Central memory CD4-positive, alpha-beta T cell (primary cell): ENCODE measurements around the gene IRGQ.
"Not testable (repeated sequence)": the region's sequence is repeated elsewhere in the genome, so short reads cannot be mapped to it uniquely, and the experiment has no call there.

ENCODE experiments used
- DNase-seq: peaks from one replicate; pipeline ENCODE4 v3.0.0; 2022

The IRGQ gene

DNA sequence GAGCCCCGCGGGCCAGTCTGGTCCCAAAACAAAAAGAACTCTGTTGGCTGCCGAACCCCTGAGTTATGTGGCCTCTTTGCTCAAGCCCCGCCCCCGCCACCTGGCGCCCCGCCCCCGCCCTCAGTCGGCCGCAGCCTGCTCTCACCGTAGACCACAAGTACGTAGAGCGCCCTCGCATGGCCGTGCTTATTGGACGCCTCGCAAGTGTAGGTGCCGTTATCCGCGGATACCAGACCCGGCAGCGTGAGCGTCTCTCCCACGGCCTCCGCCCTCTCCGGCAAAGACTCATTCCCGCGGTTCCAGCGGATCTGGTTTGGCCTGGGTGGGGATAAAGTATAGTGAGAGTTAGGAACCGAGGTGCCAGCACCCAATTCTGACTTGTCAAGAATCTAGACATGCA, 29.0 kb upstream of the IRGQ start:
- peak; percentile 77 for DNase-seq

DNA sequence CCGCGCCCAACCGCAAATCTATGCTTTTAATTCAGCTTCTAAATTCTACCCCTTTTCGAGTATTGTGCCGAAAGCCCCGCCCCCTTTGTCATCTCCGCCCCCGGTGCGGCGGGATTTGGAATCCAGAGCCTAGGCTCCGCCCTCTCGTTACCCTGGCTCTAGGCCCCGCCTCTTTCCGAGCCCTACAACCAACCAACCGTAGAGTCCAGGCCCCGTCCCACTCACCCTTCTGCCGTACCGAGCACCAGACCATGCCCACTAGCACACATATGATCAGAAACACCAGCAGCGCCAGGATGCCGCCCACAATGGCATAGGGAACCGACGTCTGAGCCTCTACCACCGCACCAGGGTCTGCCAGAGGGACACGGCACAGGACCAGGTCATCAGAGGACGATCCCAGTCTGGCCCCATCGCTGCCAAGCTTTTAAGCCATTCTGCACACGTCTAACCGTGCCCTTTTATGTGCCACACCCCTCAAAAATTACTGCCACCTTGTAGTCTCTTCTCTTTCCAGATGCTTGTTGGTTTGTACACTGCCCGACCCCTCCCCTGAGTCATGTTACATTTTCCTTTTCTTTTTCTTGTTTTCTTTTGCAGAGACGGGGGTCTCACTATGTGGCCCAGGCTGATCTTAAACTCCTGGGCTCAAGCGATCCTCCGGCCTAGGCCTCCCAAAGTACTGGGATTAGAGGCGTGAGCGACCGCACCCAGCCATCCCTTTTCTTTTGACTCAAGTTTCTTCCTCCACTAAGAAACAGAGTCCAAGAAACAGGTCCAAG, 28.1 kb upstream of the IRGQ start:
- DNase-seq = no peak

GRCh38 chr19:43622956-43623355, 27.0 kb upstream of the IRGQ start:
- DNase-seq = no peak

DNA sequence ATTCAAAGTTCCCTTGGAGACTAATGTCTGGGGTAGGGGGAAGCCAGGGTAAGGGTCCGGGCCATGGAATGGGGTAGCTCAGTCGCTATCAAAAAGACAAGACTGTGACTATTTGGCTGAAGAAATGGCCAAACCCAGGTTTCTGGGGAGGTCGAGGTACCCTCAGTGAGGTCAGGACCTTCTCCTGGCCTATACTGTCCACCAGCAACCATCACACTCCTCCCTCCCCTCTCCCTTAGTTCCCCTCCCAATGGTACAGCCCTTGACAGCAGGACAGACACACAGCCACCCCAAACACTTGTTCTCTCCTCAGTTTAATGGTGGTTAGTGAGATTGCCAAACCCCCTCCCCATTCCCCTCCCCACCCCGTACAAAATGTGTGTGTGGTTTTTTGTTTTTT, 26.1 kb upstream of the IRGQ start:
- DNase-seq = no peak

- no peak for DNase-seq
Observed at GRCh38 chr19:43620061-43621001, 24.4 kb upstream of the IRGQ start.

GRCh38 chr19:43619262-43620060, 23.5 kb upstream of the IRGQ start, which contains the start of gene ZNF428:
Gene ZNF428 (minus strand): TSS chr19:43619629. CDS start chr19:43614304, 5,325 bp downstream.
- DNase-seq = peak; percentile 89

- peak; percentile 15 for DNase-seq
Observed at GRCh38 chr19:43618921-43619261, 23.0 kb upstream of the IRGQ start.

- DNase-seq = no peak
Observed at GRCh38 chr19:43616954-43617353, 21.0 kb upstream of the IRGQ start.

DNA sequence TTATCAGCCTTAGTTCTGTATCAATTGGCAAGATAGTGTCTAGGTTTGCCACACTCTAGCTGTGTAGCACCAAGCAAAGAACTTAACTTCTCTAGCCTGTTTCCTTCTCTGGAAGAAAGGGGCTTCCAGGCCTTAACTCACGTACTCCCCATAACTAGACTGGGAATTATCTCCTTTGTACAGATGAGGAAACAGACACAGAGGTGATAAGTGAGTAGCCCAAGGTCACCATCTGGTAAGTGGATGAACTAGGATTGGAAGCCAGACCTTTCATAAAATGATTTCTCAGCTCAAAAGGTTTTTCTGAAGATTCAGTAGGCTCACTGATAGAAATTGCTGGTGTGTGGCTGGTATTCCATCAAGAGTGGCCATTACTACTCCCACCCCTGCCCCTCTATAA, 20.4 kb upstream of the IRGQ start:
- DNase-seq = no peak

GRCh38 chr19:43612374-43612773, 16.4 kb upstream of the IRGQ start:
- no peak for DNase-seq

DNA sequence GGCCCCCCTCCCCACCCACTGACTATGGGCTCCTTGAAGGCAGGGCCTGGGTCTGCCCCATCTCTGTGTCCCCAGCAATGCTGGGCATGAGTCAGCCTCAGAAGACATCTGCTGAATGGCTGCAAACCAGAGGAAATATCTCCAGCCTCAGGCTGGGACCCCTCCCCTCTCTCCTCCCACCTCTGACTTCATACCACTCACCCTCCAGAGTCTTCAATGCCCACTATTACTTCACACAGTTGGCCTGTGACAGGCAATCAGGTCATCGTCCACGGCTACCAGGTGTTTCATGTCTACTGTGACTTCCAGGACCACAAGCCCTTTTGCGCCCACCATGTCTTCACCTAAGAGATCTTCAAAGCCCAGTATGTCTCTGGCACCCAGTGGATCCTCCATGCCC, 15.9 kb upstream of the IRGQ start, which contains the start of gene SRRM5:
TSS of gene SRRM5 (plus strand) at position 301 of the 400 bp plus-strand sequence. CDS start at position 335, 34 bp downstream.
- DNase-seq = no peak

- no peak for DNase-seq
Observed at GRCh38 chr19:43610493-43610892, 14.6 kb upstream of the IRGQ start.

DNA sequence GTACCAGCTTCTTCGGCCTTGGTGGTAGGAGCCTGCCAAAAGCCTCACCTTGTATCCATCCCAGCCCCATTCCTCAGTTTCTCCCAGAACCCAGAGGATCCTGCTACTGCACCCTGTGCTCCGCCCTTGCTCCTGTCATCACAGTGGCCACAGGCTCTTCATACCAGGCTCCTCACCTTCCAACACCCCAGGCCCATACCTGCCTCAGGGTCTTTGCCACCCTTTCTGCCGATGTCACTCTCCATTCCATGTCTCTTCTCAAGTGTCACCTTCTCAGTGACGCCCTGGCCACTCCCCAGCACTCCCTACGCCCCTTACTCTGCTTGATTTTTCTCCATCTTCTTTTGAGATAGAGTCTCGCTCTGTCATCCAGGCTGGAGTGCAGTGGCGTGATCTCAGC, 13.9 kb upstream of the IRGQ start:
- DNase-seq = no peak

DNA sequence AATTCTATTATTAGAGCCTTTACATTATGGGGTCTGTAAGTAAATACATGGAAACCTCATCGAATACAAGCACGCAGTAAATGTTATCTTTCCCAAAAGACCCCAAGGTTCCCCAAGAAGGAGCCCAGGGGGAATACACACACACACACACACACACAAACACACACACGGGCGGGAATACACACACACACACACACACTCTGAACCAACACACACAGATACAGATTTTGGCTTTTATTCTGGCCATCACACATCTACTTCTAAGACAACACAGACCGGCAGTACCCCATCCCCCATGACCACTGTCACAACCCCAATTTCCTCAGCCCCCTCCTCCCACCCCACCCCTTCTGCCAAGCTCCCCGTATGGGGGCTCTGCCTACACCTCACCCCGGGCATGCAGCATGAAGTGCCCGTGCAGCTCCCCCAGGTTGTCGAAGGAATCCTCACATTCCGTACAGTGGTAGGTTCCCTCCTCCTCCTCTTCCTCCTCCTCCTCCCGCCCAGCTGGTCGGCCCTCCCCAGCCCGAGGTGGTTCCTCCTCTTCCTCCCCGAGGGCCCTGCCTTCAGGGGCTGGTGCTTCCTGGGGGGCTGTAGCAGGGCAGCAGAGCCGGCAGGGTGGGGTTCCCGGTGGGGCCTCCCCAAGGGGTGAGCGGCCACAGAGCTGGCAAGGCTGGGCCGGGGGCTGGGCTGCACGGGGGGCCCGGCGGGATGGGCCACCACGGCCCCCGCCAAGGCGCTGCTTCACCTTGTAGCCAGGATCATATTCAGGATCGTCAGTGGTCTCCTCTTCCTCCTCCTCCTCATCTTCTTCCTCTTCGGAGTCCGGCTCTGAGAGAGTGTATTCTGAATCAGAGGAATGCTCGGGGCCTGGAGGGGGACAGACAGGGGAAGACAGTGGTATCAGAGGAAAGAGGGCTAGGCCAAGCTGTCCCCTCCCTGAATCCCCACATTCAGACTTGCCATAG, 11.6 kb upstream of the IRGQ start:
- no peak for DNase-seq

DNA sequence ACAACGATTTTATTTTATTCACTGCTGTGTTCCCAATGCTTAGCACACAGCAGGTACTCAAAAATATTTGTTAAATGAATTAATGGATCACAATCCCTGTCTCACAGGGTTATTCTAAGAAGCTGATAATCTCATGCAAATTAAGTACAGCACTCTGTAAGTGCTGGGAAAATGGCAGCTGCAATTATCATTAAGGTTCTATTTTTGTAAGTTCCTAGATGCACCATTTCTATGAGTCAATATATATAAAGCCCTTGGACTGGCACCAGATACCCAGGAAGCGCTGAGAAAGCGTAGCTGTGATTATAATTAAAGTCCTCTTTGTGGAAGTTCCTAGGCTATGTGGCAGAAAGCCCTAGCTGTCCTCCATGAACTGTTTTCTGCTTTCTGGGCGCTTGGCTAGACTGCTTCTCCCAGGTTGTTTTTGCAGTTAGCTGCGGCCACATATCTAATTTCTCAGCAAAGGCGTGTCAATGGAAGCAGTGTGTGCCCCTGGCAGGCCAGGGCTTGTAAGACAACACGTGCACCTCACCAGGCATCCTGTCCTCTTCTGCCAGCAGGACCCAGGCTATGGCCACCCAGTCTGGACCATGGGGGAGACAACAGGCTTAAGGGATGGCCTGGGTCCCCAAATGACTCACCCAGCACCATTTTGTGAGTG, 10.8 kb upstream of the IRGQ start:
- DNase-seq = no peak

DNA sequence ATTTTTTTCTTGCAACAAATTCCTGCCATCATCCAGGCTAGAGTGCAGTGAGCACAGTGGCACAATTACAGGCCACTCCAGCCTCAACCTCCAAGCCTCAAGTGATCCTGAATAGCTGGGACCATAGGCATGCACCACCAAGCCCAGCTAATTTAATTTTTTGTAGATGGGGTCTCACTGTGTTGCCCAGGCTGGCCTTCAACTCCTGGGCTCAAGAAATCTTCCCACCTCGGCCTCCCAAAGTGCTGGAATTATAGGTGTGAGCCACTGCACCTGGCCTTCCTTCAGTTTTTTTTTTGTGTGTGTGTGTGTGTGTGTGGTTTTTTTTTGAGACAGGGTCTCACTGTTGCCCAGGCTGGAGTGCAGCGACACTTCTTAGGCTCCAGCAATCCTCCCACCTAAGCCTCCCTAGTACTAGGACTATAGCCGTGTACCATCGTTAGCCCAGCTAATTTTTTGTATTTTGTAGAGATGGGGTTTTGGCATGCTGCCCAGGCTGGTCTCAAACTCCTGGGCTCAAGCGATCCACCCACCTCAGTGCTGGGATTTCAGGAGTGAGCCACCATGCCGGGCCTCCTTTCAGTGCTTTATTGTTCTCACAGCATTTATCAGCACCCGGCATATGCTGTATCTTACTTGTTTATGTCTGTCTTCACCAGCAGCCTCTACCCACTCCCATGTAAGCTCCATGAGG, 10.1 kb upstream of the IRGQ start:
- DNase-seq = no peak

GRCh38 chr19:43600326-43600725, 4.4 kb upstream of the IRGQ start:
- not testable (repeated sequence) for DNase-seq

- no peak for DNase-seq
Observed at GRCh38 chr19:43599635-43600295, 3.8 kb upstream of the IRGQ start.

- no peak for DNase-seq
Observed at GRCh38 chr19:43598445-43599240, 2.7 kb upstream of the IRGQ start.
